ENCODE data around the gene SMPD1.
A peak's percentile ranks its signal among the peaks of the same experiment; 100 is the strongest.

SMPD1 gene

GRCh38 chr11:6389905-6390717, at the start of gene SMPD1:
Gene SMPD1 (plus strand): TSS chr11:6390474. CDS start chr11:6390599, 125 bp downstream.
- peak within 1 kb of the TSS; percentile 81 to 92 for H3K27ac ChIP-seq
- H3K9me3 ChIP-seq, result no peaks in the 10 kb centered on the region
- peak; percentile 95 to 97 for DNase-seq
- no peak for TF ChIP-seq CTCF (IDR thresholded peaks at IDR 0.05)
- intact Hi-C loops (cut with DNase I; ENCODE audit: low total_unique reads), result loop anchor here (10.0 kb wide), 2 partner anchors 115 to 295 kb away; partner anchors contain the start of gene MRPL17
- H3K4me1 ChIP-seq, result peaks cover 0 to 23% (median 13%) of the 10 kb centered on the region in 4 donors
- H3K27me3 ChIP-seq, result no peaks in the 10 kb centered on the region
- peak within 1 kb of the TSS; percentile 64 to 81 for H3K4me3 ChIP-seq
- peaks cover 0 to 33% (median 8%) of the 10 kb centered on the region in 3 donors for H3K36me3 ChIP-seq

GRCh38 chr11:6345366-6345765, 44.9 kb upstream of the SMPD1 start:
- no peak overlapping the region for H3K4me3 ChIP-seq
- intact Hi-C loops (cut with DNase I; ENCODE audit: low total_unique reads), result no loop called here
- H3K4me1 ChIP-seq, result no peaks in the 10 kb centered on the region
- H3K27ac ChIP-seq, result no peak overlapping the region
- H3K9me3 ChIP-seq, result no peaks in the 10 kb centered on the region
- no peaks in the 10 kb centered on the region for H3K36me3 ChIP-seq
- no peak for TF ChIP-seq CTCF (IDR thresholded peaks at IDR 0.05)
- no peaks in the 10 kb centered on the region for H3K27me3 ChIP-seq
- no peak for DNase-seq

- H3K27me3 ChIP-seq, result no peaks in the 10 kb centered on the region
- no peaks in the 10 kb centered on the region for H3K4me1 ChIP-seq
- TF ChIP-seq CTCF (IDR thresholded peaks at IDR 0.05), result no peak
- intact Hi-C loops (cut with DNase I; ENCODE audit: low total_unique reads), result no loop called here
- no peak overlapping the region for H3K4me3 ChIP-seq
- no peaks in the 10 kb centered on the region for H3K9me3 ChIP-seq
- no peaks in the 10 kb centered on the region for H3K36me3 ChIP-seq
- no peak overlapping the region for H3K27ac ChIP-seq
- DNase-seq, result no peak
Observed at GRCh38 chr11:6350043-6350442, 40.2 kb upstream of the SMPD1 start.

- intact Hi-C loops (cut with DNase I; ENCODE audit: low total_unique reads), result no loop called here
- DNase-seq, result no peak
Observed at GRCh38 chr11:6350486-6350885, 39.8 kb upstream of the SMPD1 start.

GRCh38 chr11:6351782-6352382, 38.4 kb upstream of the SMPD1 start:
- Histone ChIP-seq H3K4me3 (no peak overlapping the region), H3K4me1 (peaks cover 0 to 7% (median 3%) of the 10 kb centered on the region in 4 donors), H3K36me3 (no peaks in the 10 kb centered on the region), H3K27me3 (no peaks in the 10 kb centered on the region), H3K27ac (no peak overlapping the region), H3K9me3 (no peaks in the 10 kb centered on the region)
- intact Hi-C loops (cut with DNase I; ENCODE audit: low total_unique reads), result no loop called here
- no peak for TF ChIP-seq CTCF (IDR thresholded peaks at IDR 0.05)
- DNase-seq, result no peak

More at GRCh38 chr11:6350486-6350885, 39.8 kb upstream of the SMPD1 start:
- Histone ChIP-seq H3K4me3 (no peak overlapping the region), H3K27ac (no peak overlapping the region), H3K36me3 (no peaks in the 10 kb centered on the region), H3K27me3 (no peaks in the 10 kb centered on the region), H3K9me3 (no peaks in the 10 kb centered on the region), H3K4me1 (no peaks in the 10 kb centered on the region)
- no peak for TF ChIP-seq CTCF (IDR thresholded peaks at IDR 0.05)

Measured in tibial artery (tissue), 4 donors.